Skeletal muscle tissue (tissue), 4 donors: Measurements from ENCODE around the gene OR5H6. TPM values are rescaled to one million over a fixed set of nuclear protein-coding genes. Genes with fewer than 3 reads are reported as not detected.
"Not testable (repeated sequence)": the region's sequence is repeated elsewhere in the genome, so short reads cannot be mapped to it uniquely, and the experiment has no call there.

Experiments used
- H3K27ac ChIP-seq: one replicate; pipeline ENCODE4 v1.7.0; 2013; ENCODE audit warnings: mild to moderate bottlenecking, low read depth, low read length, inconsistent platforms
- H3K27me3 ChIP-seq, 3 donors: one replicate each; pipeline ENCODE4 v1.7.0; 2013; ENCODE audit warnings: low read length in 3 of 3; ENCODE audit not compliant: control insufficient read depth in 3 of 3, insufficient read depth in 3 of 3
- H3K36me3 ChIP-seq, 3 donors: one replicate each; pipeline ENCODE4 v1.7.0; 2013; ENCODE audit warnings: low read length in 3 of 3; ENCODE audit not compliant: control insufficient read depth in 3 of 3, insufficient read depth in 3 of 3
- H3K4me1 ChIP-seq, 3 donors: one replicate each; pipeline ENCODE4 v1.7.0; 2013; ENCODE audit warnings: low read length in 3 of 3, mild to moderate bottlenecking in 3 of 3; ENCODE audit not compliant: control insufficient read depth in 3 of 3, insufficient read depth in 3 of 3
- H3K4me3 ChIP-seq, 3 donors: one replicate each; pipeline ENCODE4 v1.7.0; 2013; ENCODE audit warnings: low read length in 3 of 3
- H3K9ac ChIP-seq, 3 donors: one replicate each; pipeline ENCODE4 v1.7.0; 2013; ENCODE audit warnings: low read length in 3 of 3, mild to moderate bottlenecking in 3 of 3, moderate library complexity in 2 of 3, low read depth in 1 of 3
- H3K9me3 ChIP-seq, 3 donors: one replicate each; pipeline ENCODE4 v1.7.0; 2013; ENCODE audit warnings: low read length in 3 of 3; ENCODE audit not compliant: control insufficient read depth in 3 of 3
- total RNA-seq: library from RNA; depleted of rRNA; stranded (reverse); fragments of >200 nt; gene quantifications from one replicate; pipeline ENCODE4 v1.2.3, GENCODE V29; 2014
- donor health status: Osteomylitis.

The OR5H6 gene
- total RNA-seq = not detected

DNA sequence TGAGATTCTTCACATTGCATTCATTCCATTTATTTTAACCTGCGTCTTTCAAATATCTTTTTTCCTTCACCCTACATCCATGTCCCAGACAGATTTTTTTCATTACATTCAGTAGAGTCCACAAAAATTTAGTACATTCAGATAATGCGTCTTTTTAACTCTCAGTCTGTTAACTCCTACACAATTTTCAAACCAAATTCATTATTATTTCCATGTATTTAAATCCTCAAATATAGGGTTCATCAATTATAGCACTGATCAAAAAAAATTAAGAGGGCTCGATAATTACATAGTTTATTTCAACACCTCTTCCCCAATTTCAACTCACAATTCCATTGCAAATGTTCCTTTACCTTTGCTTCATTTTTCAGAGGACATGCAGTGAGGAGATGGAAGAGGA is at the start of gene OR5H6:
Gene OR5H6 (plus strand): TSS at position 301 of the 400 bp plus-strand sequence. CDS start 89 bp downstream, at position 390.
- Histone ChIP-seq H3K9me3 (peaks cover 0 to 4% (median 0%) of the 10 kb centered on the region in 3 donors), H3K36me3 (no peaks in the 10 kb centered on the region), H3K9ac (no peak within 1 kb of the TSS), H3K4me3 (no peak within 1 kb of the TSS), H3K4me1 (no peaks in the 10 kb centered on the region), H3K27ac (no peak within 1 kb of the TSS), H3K27me3 (no peaks in the 10 kb centered on the region)

DNA sequence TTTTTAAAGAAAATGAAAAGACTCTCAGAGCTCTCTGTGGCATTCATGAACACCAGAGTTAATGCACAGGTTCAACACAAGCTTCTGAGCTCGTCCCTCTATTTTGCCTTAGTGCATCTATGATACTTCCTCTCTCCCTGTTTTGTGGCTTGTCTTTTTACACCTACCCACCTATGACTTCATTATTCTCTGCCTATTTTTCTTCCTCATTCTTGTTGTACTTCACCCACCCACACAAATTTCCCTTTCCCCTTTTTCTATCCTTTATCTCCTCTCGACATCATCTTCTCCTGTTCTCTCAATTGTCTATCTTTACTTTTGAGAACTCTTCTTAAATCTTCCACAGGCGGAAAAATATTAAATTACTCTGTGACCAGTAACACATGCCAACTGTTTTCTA is 49.0 kb upstream of the OR5H6 start:
- no peak overlapping the region for H3K27ac ChIP-seq
- no peaks in the 10 kb centered on the region for H3K9me3 ChIP-seq
- H3K4me1 ChIP-seq = no peaks in the 10 kb centered on the region
- H3K27me3 ChIP-seq = no peaks in the 10 kb centered on the region
- no peak overlapping the region for H3K9ac ChIP-seq
- no peaks in the 10 kb centered on the region for H3K36me3 ChIP-seq
- no peak overlapping the region for H3K4me3 ChIP-seq

DNA sequence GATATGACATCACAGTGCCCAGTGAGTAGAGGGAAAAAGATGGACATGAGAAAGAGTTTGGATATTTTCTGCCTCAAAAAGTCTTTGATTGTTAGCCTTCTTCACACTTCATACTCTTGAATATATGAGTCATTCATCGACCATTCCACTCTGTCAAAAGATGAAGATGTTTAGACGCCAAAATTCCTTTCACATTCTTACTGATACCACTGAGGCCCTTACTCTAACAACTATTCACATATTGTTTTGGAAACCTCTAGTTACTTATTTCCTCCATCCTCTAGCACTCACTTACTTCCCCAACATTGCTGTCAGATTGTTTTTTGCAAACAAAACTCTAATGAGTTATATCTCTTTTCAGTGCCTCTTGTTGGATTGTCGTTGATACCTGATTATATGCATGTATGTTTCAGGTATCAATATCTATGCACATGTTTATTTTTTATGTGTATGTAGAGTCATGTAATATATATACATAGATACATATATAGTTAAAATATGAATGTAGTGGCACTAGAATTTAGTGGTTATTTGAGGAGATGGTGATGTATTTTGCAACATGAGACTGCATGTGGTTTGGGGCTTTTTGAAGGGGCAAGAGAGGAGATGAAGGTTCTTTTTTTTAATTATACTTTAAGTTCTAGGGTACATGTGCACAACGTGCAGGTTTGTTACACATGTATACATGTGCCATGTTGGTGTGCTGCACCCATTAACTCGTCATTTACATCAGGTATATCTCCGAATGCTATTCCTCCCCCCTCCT is 40.0 kb upstream of the OR5H6 start:
- H3K9me3 ChIP-seq = no peaks in the 10 kb centered on the region
- H3K27me3 ChIP-seq = no peaks in the 10 kb centered on the region
- no peak overlapping the region for H3K27ac ChIP-seq
- H3K9ac ChIP-seq = no peak overlapping the region
- no peaks in the 10 kb centered on the region for H3K36me3 ChIP-seq
- no peaks in the 10 kb centered on the region for H3K4me1 ChIP-seq
- H3K4me3 ChIP-seq = no peak overlapping the region

DNA sequence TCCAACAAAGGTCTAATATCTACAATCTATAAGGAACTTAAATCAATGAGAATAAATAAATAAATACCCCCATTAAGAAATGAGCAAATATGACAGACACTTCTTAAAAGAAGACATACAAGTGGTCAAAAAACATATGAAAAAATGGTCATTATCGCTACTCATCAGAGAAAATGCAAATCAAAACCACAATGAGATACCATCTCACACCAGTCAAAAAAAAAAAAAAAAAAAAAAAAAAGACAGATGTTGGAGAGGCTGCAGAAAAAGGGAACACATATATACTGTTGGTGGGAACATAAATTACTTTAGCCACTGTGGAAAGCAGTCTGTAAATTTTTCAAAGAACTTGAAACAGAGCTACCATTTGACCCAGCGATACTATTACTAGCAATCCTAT is 31.6 kb upstream of the OR5H6 start:
- H3K9ac ChIP-seq = no peak overlapping the region
- no peak overlapping the region for H3K4me3 ChIP-seq
- no peak overlapping the region for H3K27ac ChIP-seq
- no peaks in the 10 kb centered on the region for H3K4me1 ChIP-seq
- no peaks in the 10 kb centered on the region for H3K9me3 ChIP-seq
- H3K36me3 ChIP-seq = no peaks in the 10 kb centered on the region
- H3K27me3 ChIP-seq = no peaks in the 10 kb centered on the region

DNA sequence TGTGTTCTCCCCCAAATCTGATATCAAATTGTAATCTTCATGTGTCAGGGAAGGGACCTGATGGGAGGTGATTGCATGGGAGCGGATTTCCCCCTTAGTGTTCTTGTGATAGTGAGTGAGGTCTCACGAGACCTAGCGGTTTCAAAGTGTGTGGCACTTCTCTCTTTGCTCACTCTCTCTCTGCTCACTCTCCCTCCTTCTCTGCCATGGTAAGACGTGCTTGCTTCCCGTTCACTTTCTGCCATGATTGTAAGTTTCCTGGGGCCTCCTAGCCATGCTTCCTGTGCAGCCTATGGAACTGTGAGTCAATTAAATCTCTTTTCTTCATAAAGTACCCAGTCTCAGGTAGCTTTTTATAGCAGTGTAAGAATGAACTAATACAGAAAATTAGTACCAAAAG is 30.6 kb upstream of the OR5H6 start:
- no peak overlapping the region for H3K9ac ChIP-seq
- no peaks in the 10 kb centered on the region for H3K36me3 ChIP-seq
- no peaks in the 10 kb centered on the region for H3K27me3 ChIP-seq
- H3K4me1 ChIP-seq = no peaks in the 10 kb centered on the region
- no peak overlapping the region for H3K4me3 ChIP-seq
- H3K9me3 ChIP-seq = no peaks in the 10 kb centered on the region
- H3K27ac ChIP-seq = no peak overlapping the region

DNA sequence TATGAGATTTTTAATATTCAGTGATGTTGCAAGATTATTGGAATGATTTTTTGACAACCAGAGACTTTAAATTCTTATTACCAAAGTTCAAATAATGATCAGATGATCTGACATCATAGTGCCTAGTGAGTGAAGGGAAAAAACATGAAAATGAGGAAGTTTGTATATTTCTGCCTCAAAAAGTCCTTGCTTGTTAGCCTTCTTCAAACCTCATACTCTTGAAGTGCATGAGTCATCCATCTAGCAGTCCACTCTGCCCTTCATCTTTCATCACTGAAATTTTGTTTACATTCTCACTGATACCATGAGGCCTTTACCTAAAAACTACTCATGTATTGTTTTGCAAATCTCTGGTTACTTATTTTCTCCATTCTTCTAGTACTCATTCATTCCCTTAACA is 23.9 kb upstream of the OR5H6 start:
- H3K9ac ChIP-seq = no peak overlapping the region
- H3K9me3 ChIP-seq = peaks cover 0 to 3% (median 0%) of the 10 kb centered on the region in 3 donors
- no peaks in the 10 kb centered on the region for H3K27me3 ChIP-seq
- H3K4me3 ChIP-seq = no peak overlapping the region
- no peaks in the 10 kb centered on the region for H3K36me3 ChIP-seq
- no peaks in the 10 kb centered on the region for H3K4me1 ChIP-seq
- no peak overlapping the region for H3K27ac ChIP-seq

DNA sequence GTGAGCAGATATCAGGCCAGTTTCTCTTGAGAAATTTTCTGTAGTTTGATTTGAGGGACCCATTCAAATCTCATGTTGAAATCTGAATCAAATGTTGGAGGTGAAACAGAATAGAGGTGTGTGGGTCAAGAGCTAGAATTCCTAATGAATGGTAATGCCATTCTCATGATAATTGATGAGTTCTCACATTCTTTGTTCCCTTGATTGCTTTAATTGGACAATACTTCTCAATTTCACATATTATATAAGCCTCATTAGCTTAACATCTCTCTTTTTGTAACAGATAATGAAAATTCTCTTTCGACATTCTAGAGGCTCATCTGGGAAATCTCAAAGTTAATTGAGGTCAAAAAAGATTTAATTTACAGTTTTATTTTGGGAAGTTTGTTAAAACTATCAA is 21.9 kb upstream of the OR5H6 start:
- Histone ChIP-seq H3K27ac (no peak overlapping the region), H3K4me3 (no peak overlapping the region), H3K27me3 (no peaks in the 10 kb centered on the region), H3K36me3 (no peaks in the 10 kb centered on the region), H3K4me1 (no peaks in the 10 kb centered on the region), H3K9ac (no peak overlapping the region), H3K9me3 (peaks cover 0 to 3% (median 0%) of the 10 kb centered on the region in 3 donors)

DNA sequence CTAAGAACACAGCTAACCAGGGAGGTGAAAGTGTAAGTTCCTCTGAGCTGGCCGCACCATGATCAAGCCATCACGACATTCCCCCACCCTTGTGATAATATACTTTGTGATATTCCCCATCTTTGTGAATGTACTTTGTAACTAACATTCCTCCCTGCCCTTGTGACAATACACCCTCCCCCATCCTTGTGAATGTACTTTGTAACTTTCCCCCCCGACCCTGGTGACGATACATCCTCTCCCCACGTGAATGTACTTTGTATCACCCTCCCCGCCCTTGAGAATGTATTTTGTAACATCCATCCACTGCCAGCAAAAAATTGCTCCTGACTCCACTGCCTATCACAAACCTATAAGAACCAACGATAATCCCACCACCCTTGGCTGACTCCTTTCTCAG is 20.2 kb upstream of the OR5H6 start:
- no peak overlapping the region for H3K9ac ChIP-seq
- peaks cover 0 to 3% (median 0%) of the 10 kb centered on the region in 3 donors for H3K9me3 ChIP-seq
- no peak overlapping the region for H3K4me3 ChIP-seq
- no peaks in the 10 kb centered on the region for H3K4me1 ChIP-seq
- no peaks in the 10 kb centered on the region for H3K36me3 ChIP-seq
- no peak overlapping the region for H3K27ac ChIP-seq
- no peaks in the 10 kb centered on the region for H3K27me3 ChIP-seq

DNA sequence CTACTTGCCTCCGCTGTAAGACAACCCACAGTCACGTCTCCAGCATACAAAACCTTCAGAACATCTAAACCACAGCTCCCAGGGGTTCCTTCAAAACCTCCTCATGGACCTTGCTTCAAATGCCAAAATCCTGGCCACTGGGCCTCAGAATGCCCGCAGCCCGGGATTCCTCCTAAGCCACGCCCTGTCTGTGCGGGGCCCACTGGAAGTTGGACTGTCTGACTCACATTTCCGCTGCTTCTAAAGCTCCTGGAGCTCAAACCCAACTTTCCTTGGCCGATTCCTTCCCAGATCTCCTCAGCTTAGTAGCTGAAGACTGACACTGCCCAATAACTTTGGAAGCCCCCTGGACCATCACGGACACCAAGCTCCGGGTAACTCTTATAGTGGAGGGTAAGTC is 17.9 kb upstream of the OR5H6 start:
- Histone ChIP-seq H3K36me3 (no peaks in the 10 kb centered on the region), H3K9me3 (peaks cover 0 to 6% (median 0%) of the 10 kb centered on the region in 3 donors), H3K9ac (no peak overlapping the region), H3K27me3 (no peaks in the 10 kb centered on the region), H3K4me1 (no peaks in the 10 kb centered on the region), H3K27ac (no peak overlapping the region), H3K4me3 (no peak overlapping the region)

DNA sequence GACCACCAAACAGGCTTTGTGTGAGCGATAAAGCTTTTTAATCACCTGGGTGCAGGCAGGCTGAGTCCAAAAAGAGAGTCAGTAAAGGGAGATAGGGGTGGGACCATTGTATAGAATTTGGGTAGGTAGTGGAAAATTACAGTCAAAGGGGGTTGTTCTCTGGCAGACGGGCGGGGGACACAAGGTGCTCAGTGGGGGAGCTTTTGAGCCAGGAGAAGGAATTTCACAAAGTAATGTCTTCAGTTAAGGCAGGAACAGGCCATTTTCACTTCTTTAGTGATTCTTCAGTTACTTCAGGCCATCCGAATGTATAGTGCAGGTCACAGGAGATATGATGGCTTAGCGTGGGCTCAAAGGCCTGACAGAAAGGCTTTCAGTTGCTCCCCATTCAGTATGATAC is 8.0 kb upstream of the OR5H6 start:
- not testable (repeated sequence) for H3K4me1 ChIP-seq, H3K9me3 ChIP-seq, H3K4me3 ChIP-seq, H3K36me3 ChIP-seq, H3K27ac ChIP-seq, H3K27me3 ChIP-seq, H3K9ac ChIP-seq
